K562 (cell line): ENCODE measurements around the gene ATCAY.

Experiments
- BRCA1 ChIP-seq, 2 experiments: fragments of 450-650 bp in 1 of 2; sonication (generic) in 1 of 2; formaldehyde crosslinking in 1 of 2; IDR thresholded peaks; 2 replicates each; pipeline versions ENCODE4 v1.5.0 to v1.6.1; 2017 to 2020; ENCODE audit warnings: mild to moderate bottlenecking in 1 of 2, missing genetic modification reagents in 1 of 2
- HNRNPL ChIP-seq: fragments of 200-400 bp; formaldehyde crosslinking; IDR thresholded peaks from 2 replicates; pipeline ENCODE4 v1.6.1; 2017; ENCODE audit warnings: low read depth, mild to moderate bottlenecking, low read length
- LARP7 ChIP-seq: fragments of 450-650 bp; IDR thresholded peaks from 2 replicates; pipeline ENCODE4 v1.6.1; 2016
- MTA3 ChIP-seq: fragments of 450-650 bp; formaldehyde crosslinking; IDR thresholded peaks from 2 replicates; pipeline ENCODE4 v1.6.1; 2017; ENCODE audit warnings: mild to moderate bottlenecking, borderline replicate concordance
- PML ChIP-seq: IDR thresholded peaks from 2 replicates; pipeline ENCODE4 v1.6.1; 2012; ENCODE audit warnings: low read length, inconsistent platforms
- ZNF551 ChIP-seq: fragments of 250-450 bp; sonication (Bioruptor Pico); IDR thresholded peaks from 2 replicates; pipeline ENCODE4 v1.5.0; 2021; ENCODE audit warnings: mild to moderate bottlenecking, moderate library complexity
- TF ChIP-seq, protein P1 (sequence below), 3 experiments: IDR thresholded peaks in 2 of 3; conservative IDR thresholded peaks in 1 of 3; 2 replicates each; pipeline ENCODE4 v1.5.1; 2011 to 2012; ENCODE audit warnings: low read length in 3 of 3, mild to moderate bottlenecking in 3 of 3, control low read depth in 2 of 3, improper control_type of control experiment in 1 of 3, inconsistent platforms in 1 of 3, low read depth in 1 of 3, mixed read lengths in 1 of 3, moderate library complexity in 1 of 3; ENCODE audit not compliant: insufficient read depth in 2 of 3
- TF ChIP-seq, protein P2 (sequence below): fragments of 450-650 bp; IDR thresholded peaks from 2 replicates; pipeline ENCODE4 v1.6.1; 2017; ENCODE audit warnings: antibody characterized with exemption

DNA sequence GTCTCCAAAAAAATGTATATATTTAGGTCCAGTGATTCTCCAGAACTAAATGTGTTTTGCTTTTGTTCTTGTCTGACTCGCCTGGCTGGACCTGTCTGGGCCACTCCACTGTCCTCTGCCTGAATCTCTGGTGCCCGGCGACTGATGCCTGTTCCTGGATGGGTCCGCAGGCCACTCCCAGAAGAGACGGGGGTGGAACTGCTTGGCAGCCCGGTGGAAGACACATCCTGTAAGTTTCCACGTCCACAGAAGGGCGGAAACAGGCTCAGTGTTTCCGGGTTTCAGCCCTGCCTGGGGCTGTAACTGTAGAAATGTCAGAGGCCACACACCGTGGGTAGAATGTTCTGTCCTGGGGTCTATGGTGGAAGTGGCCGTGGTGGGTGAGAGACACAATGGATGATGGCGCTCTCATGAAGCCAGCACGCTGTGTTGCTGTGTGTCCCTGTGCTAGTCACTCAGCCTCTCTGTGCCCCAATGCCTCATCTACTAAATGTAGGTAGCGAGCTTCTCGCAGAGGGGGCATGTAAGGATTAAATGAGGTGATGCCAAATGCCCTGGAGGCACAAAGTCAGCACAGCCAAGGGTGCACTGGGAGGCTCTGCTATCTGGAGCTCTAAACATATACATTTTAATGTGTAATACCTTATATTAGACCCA, 22.0 kb downstream of the ATCAY start:
- TF ChIP-seq LARP7 (no peak), ZNF551 (CRISPR knock-in tag) (no peak), BRCA1 (IDR thresholded peaks at IDR 0.05) (no peak), BRCA1 (CRISPR knock-in tag; IDR thresholded peaks at IDR 0.05) (no peak), HNRNPL (no peak), MTA3 (no peak), PML (no peak)
- TF ChIP-seq, protein P1, sequence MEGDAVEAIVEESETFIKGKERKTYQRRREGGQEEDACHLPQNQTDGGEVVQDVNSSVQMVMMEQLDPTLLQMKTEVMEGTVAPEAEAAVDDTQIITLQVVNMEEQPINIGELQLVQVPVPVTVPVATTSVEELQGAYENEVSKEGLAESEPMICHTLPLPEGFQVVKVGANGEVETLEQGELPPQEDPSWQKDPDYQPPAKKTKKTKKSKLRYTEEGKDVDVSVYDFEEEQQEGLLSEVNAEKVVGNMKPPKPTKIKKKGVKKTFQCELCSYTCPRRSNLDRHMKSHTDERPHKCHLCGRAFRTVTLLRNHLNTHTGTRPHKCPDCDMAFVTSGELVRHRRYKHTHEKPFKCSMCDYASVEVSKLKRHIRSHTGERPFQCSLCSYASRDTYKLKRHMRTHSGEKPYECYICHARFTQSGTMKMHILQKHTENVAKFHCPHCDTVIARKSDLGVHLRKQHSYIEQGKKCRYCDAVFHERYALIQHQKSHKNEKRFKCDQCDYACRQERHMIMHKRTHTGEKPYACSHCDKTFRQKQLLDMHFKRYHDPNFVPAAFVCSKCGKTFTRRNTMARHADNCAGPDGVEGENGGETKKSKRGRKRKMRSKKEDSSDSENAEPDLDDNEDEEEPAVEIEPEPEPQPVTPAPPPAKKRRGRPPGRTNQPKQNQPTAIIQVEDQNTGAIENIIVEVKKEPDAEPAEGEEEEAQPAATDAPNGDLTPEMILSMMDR (IDR thresholded peaks at IDR 0.05 in 2 of 3, conservative IDR thresholded peaks at IDR 0.05 in 1 of 3; ENCODE audit: insufficient read depth in 2 of 3, low read depth in 1 of 3, low read length in 3 of 3): no peak
- TF ChIP-seq, protein P2, sequence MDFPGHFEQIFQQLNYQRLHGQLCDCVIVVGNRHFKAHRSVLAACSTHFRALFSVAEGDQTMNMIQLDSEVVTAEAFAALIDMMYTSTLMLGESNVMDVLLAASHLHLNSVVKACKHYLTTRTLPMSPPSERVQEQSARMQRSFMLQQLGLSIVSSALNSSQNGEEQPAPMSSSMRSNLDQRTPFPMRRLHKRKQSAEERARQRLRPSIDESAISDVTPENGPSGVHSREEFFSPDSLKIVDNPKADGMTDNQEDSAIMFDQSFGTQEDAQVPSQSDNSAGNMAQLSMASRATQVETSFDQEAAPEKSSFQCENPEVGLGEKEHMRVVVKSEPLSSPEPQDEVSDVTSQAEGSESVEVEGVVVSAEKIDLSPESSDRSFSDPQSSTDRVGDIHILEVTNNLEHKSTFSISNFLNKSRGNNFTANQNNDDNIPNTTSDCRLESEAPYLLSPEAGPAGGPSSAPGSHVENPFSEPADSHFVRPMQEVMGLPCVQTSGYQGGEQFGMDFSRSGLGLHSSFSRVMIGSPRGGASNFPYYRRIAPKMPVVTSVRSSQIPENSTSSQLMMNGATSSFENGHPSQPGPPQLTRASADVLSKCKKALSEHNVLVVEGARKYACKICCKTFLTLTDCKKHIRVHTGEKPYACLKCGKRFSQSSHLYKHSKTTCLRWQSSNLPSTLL: no peak
